GM10847 (cell line): ENCODE measurements around the gene SUPT3H.

Source experiments
- POLR2A ChIP-seq: IDR thresholded peaks from 2 replicates; pipeline ENCODE4 v1.6.1; 2011; ENCODE audit not compliant: insufficient read length; ENCODE audit errors: extremely low read depth

The SUPT3H gene

DNA sequence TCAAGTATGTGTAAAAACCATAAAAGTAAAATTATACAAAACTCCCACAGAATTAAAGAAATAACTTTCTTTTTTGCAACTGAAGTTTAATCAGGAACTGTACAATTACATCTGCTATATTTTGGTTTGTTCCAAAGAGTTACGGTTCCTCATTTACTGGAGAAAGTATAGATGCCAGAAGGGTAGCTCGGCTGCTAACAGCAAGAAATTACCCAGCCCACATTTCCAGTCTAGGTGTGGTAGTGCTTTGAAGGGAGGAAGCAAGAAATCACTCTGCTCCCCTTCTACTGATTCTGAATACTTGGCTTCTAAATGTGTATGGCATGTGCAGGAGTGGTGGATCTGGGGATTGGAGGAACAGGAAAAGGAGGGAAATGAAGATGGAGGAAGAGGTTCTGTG is 549.0 kb downstream of the SUPT3H start:
- TF ChIP-seq POLR2A = no peak

- no peak for TF ChIP-seq POLR2A
Measured at GRCh38 chr6:44826025-44826676, 551.6 kb downstream of the SUPT3H start.

DNA sequence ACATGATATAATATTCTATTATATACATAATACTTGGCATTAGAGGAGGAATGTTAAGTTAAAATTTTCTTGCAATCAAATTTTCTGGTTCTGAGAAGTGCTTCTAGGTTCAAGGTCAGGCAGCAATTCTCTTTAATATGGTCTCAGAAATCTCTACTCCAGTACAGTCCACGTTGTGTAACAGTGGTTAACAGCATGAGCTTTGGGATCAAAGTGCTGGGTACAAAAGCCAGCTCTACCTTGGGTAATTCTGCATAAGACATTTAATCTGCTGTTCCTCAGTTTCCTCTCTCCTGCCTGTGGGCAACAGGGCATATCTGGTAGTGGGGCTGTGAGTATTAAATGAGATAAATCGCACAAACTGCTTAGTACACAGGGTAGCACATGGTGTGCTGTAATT is 552.5 kb downstream of the SUPT3H start:
- TF ChIP-seq POLR2A = no peak

DNA sequence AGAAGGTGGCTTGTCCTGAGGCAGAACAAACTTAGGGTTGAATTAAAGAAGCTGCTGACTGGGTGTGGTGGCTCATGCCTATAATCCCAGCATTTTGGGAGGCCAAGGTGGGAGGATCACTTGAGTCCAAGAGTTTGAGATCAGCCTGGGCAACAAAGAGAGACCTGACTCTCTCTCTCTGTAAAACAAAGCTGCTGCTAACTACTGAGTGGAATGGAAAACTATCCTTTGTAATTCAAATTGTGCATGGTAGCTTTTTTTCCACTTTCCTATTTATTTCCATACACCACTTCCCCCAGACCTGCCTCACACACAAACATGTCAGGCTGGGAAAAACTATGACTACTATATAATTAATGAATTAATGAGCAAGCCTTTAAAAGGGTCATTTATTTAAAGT is 553.2 kb downstream of the SUPT3H start:
- no peak for TF ChIP-seq POLR2A

GRCh38 chr6:44820759-44821158 is 557.0 kb downstream of the SUPT3H start:
- TF ChIP-seq POLR2A = no peak

DNA sequence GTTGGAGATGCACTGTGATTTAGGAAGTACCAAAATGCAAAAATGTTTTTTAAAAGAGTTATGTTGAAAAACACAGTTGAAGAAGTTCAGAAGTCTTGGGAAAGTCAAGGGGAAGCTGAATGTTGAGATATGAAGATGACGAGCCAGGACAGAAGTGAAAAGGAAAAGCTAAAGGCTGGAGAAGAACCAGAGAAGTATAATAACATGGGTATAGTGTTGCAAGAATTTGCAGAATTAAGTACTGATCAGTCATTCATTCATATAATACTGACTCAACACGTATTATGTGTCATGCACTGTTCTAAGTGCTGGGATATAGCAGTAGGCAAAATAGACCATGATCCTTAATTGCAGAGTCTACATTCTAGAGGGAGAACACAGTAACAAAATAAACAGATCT is 557.4 kb downstream of the SUPT3H start:
- no peak for TF ChIP-seq POLR2A

GRCh38 chr6:44811456-44811855 is 566.3 kb downstream of the SUPT3H start:
- no peak for TF ChIP-seq POLR2A

- no peak for TF ChIP-seq POLR2A
Measured at GRCh38 chr6:44809258-44809657, 568.5 kb downstream of the SUPT3H start.

DNA sequence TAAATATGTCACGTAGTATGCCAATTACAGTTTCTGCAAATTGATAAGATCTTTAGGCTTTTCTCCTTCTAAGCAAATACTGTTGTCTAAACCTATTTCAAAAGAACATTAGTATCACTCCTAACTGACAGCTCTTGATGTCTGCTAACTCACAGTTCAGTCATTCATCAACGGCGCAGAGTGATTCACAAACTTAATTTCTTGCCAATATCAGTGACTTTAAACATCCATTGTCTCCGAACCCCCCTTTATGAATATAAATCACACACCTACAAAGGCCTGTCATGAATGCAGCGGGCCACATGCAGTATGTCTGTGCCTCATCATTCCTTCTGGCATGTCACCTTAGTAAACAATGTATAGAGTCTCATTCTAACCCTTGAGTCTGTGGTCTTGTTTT is 569.6 kb downstream of the SUPT3H start:
- no peak for TF ChIP-seq POLR2A

GRCh38 chr6:44806656-44807055 is 571.1 kb downstream of the SUPT3H start:
- no peak for TF ChIP-seq POLR2A

GRCh38 chr6:44805238-44805846 is 572.4 kb downstream of the SUPT3H start:
- TF ChIP-seq POLR2A = no peak

GRCh38 chr6:44804546-44805159 is 573.1 kb downstream of the SUPT3H start:
- TF ChIP-seq POLR2A = no peak

GRCh38 chr6:44804016-44804415 is 573.7 kb downstream of the SUPT3H start:
- no peak for TF ChIP-seq POLR2A

- no peak for TF ChIP-seq POLR2A
Measured at GRCh38 chr6:44800784-44801592, 576.7 kb downstream of the SUPT3H start.

DNA sequence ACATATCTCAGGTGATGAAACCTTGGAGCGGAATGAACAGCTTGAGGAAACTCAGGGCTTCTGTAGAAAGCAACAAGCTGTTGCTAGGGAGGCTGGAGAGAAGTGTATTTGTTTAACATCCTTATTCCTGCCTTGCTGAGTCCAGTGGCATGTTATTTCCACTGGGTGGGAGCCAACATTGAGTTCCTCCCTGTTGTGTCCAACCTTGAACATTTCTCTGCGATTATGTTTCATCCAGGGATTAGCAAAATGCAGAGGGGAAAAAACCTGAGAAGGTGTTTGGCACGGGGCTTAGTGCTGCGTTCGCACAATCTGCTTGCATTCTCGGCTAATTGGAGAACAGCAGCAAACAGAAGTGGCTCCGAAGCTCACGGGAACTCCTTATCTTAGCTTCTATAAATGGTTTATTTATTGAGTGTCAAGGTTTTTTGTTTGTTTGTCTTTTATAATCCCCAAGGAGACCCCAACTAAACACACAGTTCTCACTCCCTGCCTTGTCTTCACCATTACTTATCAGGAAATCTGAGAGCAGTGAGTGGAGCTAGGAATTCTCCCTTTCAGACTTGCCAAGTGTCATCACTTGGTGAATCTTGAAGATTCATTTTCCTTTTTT is 577.5 kb downstream of the SUPT3H start:
- TF ChIP-seq POLR2A = no peak
